NCI-H226 (cell line): ENCODE results near the gene PLXDC2.
A peak's percentile ranks its signal among the peaks of the same experiment; 100 is the strongest.
"Not testable (repeated sequence)": the region's sequence is repeated elsewhere in the genome, so short reads cannot be mapped to it uniquely, and the experiment has no call there.

Experiments
- DNase-seq: peaks from one replicate; pipeline ENCODE4 v3.0.0-alpha.2; 2015

PLXDC2 gene

DNA sequence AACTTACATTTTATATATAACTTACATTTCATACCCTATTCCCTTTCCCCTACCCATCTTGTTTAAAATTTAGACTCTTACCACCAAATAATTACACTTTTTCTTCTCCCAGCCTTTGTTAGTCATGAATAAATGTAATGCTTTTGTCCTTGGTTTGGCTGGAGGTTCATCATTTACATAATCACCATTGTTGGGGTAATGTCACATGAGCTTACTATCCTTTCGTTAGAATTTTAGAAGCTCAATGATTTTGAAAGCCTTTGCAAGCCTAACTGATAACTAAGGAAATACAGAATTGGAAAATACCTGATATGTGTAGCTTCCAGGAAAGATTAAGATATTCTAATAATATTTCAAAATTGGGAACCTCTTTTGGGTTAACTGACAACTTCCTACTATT lies 171.7 kb downstream of the PLXDC2 start:
- DNase-seq, result no peak

DNA sequence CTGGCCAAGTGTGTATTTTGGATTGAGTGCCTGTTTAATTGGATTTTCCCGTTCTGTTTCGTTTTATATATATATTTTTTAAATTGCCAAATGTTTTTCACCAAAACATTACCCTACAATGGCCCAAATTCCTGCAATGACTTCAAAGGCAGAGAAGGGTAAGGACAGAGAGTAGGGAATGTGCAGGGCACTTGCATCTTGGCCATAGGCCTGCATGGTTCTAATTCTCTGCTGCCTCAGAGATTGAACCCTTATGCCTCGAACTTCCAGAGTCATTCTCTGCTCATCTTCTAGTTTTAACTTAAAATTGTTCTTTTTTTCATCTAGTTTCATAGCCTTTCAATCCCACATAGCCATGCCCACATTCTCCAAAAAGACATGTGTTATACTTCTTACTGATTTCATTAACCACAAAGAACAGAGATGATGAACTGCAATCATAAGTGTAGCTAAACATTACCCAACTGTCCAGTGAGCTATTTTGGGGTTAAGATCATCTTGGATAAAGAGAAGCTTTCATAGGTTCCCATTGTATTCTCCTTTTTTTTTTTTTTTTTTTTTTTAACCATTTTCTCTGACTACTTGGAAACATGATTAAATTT lies 177.6 kb downstream of the PLXDC2 start:
- no peak for DNase-seq

- no peak for DNase-seq
These were observed 182.2 kb downstream of the PLXDC2 start for GRCh38 chr10:19998482-19998881.

GRCh38 chr10:19999431-19999830 lies 183.2 kb downstream of the PLXDC2 start:
- DNase-seq, result no peak

- DNase-seq, result not testable (repeated sequence)
These were observed 185.8 kb downstream of the PLXDC2 start for GRCh38 chr10:20002026-20002425.

DNA sequence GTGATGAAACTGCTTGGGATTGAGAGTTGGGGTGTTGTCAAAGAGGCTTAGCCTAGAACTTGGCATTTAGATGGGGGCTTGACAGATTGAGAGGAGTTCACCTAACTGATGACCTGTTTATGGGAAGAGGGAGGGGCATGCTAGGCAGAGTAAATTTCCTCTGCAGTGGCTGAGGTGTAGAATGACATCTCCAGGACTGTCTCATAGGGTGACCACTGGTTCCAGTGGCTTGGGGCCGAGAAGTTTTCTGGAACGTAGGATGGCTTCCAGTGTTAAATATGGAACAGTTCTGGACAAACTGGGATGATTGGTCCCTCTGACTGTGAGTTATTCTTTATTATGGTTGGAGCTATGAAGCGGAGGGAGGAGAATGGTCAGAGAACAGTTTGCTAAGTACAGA lies 186.4 kb downstream of the PLXDC2 start:
- DNase-seq, result no peak

DNA sequence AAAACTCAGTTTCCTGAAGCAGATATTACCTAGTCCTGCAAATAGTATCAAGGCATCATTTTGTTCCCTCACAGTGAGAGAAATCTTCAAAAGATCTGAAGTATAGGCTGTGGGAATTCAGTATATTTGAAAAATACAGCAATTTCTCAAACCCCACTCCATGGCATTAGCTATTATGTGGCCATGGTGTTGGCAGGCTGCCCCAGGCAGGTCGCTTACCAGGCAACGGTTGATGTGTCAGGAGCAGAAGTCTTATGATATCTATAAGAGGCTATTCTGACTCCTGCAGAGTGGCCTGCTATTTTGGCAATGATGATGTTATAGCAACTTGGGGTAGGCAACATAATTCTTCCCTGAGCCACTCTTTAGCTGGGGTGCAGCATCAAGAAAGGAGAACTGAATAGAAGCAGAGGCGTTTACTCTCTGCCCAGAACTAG lies 187.9 kb downstream of the PLXDC2 start:
- peak; percentile 38 for DNase-seq

- no peak for DNase-seq
These were observed 189.4 kb downstream of the PLXDC2 start for GRCh38 chr10:20005638-20006037.

GRCh38 chr10:20006169-20006870 lies 190.1 kb downstream of the PLXDC2 start:
- no peak for DNase-seq

- peak; percentile 21 for DNase-seq
These were observed 191.2 kb downstream of the PLXDC2 start for GRCh38 chr10:20007426-20007825.

GRCh38 chr10:20013991-20014750 lies 197.9 kb downstream of the PLXDC2 start:
- DNase-seq, result no peak

GRCh38 chr10:20017961-20018360 lies 201.7 kb downstream of the PLXDC2 start:
- DNase-seq, result peak; percentile 64

DNA sequence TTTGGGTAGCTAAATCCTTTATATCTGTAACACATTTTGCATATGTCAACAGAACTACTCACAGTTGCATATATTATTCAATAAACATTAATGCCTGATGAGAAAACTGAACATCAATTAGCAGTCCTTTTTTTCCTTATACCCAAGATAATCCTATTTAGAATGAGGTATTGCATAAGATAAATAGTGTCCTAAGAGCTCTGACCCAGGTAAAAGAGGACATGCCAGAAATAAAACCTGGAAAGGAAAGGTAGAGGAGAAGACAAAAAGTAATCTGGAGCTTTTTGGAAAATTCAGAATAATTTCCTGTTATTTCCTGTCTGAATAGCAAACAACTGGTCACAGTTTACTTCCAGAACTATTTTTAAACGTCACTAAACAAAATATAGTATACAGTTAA lies 204.4 kb downstream of the PLXDC2 start:
- DNase-seq, result no peak

GRCh38 chr10:20029523-20029922 lies 213.3 kb downstream of the PLXDC2 start:
- no peak for DNase-seq

DNA sequence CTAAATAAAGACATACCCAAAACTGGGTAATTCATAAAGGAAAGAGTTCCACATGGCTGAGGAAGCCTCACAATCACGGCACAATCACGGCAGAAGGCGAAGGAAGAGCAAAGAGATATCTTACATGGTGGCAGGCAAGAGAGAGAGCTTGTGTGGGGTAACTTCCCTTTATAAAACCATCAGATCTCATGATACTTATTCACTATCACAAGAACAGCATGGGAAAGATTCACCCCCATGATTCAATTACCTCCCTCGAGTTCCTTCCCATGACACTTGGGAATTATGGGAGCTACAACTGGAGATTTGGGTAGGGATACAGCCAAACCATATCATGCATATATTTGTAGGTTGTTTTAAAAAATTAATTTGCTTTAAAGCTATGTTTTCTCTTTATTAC lies 217.2 kb downstream of the PLXDC2 start:
- DNase-seq, result no peak

DNA sequence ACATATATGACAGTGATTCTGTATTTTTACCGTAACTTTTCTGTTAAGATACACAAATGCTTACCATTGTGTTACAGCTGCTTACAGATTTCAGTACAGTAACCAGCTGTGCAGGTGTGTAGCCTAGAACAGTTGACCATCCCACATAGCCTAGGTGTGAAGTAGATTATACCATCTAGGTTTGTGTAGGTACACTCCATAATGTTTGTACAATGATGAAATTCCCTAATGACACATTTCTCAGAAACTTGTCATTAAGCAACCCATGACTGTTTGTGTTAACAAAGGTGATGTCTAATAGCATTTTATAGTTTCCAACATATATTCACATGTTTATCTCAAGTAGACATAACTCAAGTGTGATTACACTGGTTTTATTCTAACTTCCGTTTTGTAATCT lies 218.5 kb downstream of the PLXDC2 start:
- DNase-seq, result no peak

- DNase-seq, result peak; percentile 69
These were observed 223.8 kb downstream of the PLXDC2 start for GRCh38 chr10:20040012-20040411.

DNA sequence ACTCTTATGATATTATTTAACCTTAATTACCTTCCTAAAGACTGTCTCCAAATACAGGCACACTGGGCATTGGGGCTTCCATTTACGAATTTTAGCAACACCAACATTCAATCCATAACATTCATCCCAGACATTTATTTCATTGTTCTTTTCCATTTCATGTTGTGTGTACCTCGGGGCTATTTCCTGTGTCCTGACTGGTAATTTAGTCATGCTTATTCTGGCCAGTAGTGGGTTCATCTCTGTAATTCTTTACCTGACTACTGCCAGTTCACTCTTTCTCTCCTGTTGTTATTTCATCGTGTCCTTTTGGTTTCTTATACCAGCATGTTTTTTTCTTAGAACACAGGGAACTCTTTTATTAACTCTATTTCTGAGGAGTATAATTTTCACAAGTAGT lies 225.7 kb downstream of the PLXDC2 start:
- peak; percentile 24 for DNase-seq

DNA sequence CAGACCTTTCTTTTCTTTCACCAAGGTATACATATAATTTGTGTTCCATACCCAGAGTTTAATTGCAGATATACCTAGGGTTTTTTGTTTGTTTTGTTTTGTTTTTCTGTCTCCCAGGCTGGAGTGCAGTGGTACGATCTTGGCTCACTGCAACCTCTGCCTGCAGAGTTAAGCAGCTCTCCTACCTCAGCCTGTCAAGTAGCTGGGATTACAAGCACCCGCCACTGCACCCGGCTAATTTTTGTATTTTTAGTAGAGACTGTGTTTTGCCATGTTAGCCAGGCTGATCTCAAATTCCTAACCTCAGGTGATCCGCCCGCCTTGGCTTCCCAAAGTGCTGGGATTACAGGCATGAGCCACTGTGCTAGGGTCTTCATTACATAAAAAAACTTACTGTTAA lies 228.9 kb downstream of the PLXDC2 start:
- not testable (repeated sequence) for DNase-seq

- no peak for DNase-seq
These were observed 231.9 kb downstream of the PLXDC2 start for GRCh38 chr10:20048161-20048560.

GRCh38 chr10:20058135-20058534 lies 241.9 kb downstream of the PLXDC2 start:
- DNase-seq, result no peak

GRCh38 chr10:20059084-20059835 lies 243.0 kb downstream of the PLXDC2 start:
- DNase-seq, result no peak

DNA sequence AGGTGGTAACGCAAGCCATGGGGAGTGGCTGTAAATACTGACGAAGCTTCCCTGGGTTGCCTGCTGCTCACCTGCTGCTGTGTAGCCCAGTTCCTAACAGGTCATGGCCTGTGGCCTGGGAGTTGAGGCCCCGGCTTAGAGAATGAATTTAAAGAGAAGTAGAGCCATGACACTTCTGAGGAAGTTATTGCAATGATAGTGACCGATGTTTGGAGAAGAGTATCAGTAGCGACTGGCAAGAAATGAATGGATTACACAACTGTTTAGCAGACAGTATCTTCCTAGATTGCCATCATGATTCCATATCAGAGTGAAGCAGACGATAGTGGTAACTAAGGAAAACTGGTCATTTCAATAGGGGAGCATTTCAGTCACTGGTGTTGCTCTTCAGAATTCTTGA lies 249.6 kb downstream of the PLXDC2 start:
- DNase-seq, result no peak
